NT2/D1 (cell line): ENCODE results near the gene F12.

Source experiments
- YY1 ChIP-seq: IDR thresholded peaks from 2 replicates; pipeline ENCODE4 v1.6.1; 2011; ENCODE audit not compliant: insufficient read length, insufficient read depth
- ZNF274 ChIP-seq: IDR thresholded peaks from 2 replicates; pipeline ENCODE4 v1.6.1; 2011; ENCODE audit warnings: mild to moderate bottlenecking, low read depth, low read length

DNA sequence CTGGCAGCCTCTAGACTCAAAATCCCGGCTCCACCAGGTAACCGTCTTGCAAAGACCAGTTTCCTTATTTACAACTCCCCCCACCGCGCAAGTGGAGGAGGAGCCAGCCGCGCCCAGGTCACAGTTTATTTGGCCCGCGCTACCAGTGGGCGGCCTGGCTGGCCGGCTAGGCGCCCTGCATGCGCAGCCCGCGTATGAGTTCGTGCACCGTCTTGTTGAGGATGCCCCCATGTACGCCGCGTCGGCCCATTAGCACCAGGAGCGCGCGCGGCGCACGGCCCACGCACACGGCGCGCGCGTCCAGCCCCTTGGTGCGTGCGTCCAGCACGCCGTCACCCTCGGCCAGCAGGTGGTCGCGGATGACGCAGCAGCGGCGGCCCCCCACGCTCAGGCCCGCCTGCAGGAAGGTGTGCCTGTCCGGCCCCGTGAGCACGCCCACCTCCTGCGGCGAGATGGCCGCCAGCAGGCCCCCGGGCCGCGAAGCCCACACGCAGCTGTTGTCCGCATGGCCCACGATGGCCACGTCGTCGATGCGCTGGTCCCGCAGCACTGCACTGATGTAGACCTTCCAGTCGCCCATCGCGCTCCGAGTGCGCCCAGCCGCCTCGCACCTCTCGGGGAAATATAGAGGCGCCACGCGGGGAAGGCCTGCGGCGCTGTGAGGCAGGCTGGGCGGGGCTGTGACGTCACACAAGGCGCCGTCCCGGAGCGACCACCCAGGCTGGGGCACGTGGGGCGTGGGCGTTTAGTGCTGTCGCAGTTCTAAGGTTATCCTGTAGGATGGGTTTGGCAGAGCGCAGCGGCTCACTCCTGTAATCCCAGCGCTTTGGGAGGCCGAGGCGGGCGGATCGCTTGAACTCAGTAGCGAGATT is 9.1 kb downstream of the F12 start, which contains the start of gene PFN3:
- TF ChIP-seq YY1 = no peak
- TF ChIP-seq ZNF274 = no peak
